GM19438 (cell line): Measurements from ENCODE around the gene CACNA2D1.

Experiments used
- ATAC-seq: cut with Tn5 transposase; IDR thresholded peaks from one replicate; pipeline ENCODE4 v1.9.1; 2021; ENCODE audit warnings: low read depth; ENCODE audit not compliant: unreplicated experiment

The CACNA2D1 gene

DNA sequence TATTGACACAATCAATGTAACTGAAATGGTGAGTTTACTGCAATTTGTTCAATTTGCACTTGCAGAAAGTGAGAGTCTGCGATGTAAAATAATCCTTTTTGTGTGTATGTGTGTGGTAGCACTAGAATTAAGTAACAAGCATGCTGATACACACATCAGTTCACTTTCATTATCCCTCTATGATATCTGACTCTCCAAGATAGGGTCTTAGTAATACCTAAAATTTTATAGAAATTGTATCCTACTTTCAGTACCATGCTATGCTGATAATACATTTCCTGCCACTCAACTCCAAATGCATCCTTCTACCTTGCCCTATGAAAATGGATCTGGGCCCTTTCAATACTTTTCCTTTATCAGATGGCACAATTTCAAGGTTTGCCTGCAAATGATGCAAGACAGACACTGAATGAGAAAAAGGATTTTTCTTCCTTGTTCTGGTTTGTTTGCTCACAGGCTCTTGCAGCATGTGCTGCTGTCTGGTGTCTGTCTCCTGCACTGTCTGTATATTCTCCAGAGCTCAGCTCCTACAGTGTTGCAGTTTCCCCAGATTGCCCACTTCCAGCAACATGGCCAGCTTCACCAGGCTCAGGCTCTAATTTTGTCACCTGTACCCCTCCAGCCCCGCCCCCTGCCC lies 375.8 kb downstream of the CACNA2D1 start:
- ATAC-seq, result no peak

DNA sequence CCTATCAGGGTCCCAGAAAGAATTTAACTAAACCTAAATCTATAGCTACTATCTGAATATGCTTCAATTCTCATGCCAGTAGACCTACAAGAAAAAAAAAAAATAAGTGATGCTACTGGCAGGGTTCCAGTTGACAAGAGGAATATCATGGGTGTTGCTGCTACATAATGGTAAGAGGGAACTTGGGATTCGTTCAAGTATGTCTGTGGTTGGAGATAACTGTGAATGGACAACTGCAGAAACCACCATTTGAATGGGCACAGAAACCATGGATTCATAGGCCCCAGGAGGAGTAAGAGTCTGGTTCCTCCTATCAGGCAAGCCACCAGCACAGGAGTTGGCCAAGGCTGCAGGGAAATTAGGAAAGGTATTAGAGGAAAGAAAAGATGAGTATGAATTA lies 386.1 kb downstream of the CACNA2D1 start:
- no peak for ATAC-seq

GRCh38 chr7:82056282-82056681 lies 387.3 kb downstream of the CACNA2D1 start:
- no peak for ATAC-seq

GRCh38 chr7:82054544-82054943 lies 389.0 kb downstream of the CACNA2D1 start:
- ATAC-seq, result no peak

- no peak for ATAC-seq
Measured at GRCh38 chr7:82053453-82054032, 390.0 kb downstream of the CACNA2D1 start.

- no peak for ATAC-seq
Measured at GRCh38 chr7:82051601-82052000, 392.0 kb downstream of the CACNA2D1 start.

GRCh38 chr7:82050792-82051191 lies 392.8 kb downstream of the CACNA2D1 start:
- ATAC-seq, result no peak

- no peak for ATAC-seq
Measured at GRCh38 chr7:82049891-82050533, 393.6 kb downstream of the CACNA2D1 start.

DNA sequence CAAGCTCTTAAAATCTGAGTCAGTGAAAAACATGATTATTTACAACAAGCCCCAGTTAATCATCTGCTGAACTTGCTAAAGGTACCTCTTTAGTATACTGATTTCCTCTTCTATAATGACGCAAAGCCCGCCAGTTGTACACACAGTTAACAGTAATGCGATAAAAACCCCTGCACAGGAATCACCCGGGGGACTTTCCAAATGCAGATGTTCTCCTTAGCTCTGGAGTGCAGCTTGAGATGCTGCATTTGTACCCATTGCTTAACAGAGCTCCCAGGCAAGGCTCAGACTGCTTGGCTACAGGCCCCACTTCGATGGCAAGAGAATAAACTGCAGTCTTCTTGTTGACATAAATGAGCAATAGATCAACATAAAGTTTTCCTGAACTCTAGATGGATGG lies 394.1 kb downstream of the CACNA2D1 start:
- ATAC-seq, result no peak

DNA sequence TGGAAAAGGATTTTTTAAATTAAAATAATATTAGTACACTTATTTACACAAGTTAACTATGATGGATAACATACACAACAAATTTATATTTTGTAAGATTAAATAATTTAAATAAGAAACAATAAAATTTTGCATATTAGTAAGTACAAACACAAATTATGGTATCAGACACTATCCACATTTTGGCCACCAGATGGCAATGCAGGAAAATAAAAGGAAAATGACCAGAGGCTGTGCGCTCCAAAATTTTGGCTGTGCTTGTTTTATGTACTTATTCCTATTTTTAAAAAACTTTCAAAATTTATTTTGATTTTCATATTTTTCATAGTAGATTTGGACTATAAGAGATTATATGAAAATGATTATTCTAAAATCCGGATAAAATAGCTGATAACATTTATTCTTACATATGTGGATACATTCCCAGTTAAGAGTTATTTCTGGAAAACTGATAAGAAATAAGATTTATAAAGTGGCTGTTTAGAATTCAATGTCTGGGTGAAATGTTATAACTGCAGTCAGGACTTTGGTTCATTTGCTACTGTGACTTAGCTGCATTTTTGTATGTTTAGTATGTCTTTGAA lies 399.0 kb downstream of the CACNA2D1 start:
- no peak for ATAC-seq

- ATAC-seq, result no peak
Measured at GRCh38 chr7:82039621-82040020, 404.0 kb downstream of the CACNA2D1 start.

DNA sequence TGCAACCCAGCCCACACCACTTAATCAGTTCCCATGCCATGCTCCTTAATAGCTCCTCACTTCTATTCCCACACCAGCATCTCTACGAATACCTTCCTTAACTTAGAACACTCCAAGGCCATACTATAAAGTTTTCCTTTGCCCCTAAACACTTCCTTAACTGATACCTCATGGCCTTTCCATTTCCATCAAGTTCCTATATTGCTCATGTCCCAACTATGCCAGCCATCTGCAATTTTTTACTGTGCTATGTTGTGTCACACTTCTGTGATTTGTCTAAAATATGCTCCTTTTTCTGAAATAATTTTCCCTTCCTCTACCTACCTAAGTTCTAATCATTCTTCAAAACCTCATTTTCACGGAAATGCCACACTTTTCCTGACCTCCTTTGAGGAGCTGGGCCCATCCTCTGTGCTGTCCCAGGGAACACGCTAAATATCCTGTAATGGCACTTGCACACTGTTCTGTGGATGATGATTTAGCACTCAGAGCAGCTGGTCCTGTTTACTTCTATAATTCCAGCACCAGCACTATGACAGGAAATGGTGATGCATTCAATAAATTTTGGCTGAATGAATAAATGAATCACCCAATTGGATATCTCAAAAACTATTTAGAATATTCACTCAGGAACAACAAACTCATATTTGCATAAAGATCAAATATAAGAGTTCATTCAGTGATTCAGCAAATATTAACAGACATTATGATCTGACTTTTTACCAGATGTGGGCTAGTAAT lies 407.3 kb downstream of the CACNA2D1 start:
- ATAC-seq, result no peak

- no peak for ATAC-seq
Measured at GRCh38 chr7:82035456-82035855, 408.1 kb downstream of the CACNA2D1 start.

DNA sequence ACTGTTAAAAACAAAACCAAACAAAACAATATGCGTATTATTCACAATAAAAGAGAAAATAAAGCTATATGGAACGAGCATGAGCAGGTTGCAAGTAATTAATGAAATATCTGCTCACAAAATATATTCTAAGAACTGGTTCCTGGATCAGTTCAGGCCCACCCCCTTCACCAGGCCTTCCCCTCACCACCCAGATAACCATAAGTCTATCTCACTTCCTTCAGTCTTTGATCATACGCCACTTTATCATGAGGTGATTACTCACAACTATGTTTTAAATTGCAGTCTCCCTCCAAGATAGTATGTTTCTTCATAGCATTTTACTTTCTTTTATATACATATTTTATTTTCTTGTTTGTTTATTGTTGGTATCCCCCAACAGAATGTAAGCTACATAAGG lies 410.7 kb downstream of the CACNA2D1 start:
- no peak for ATAC-seq

- no peak for ATAC-seq
Measured at GRCh38 chr7:82029236-82029913, 414.2 kb downstream of the CACNA2D1 start.

- ATAC-seq, result no peak
Measured at GRCh38 chr7:82028097-82028496, 415.5 kb downstream of the CACNA2D1 start.

GRCh38 chr7:82021713-82022112 lies 421.9 kb downstream of the CACNA2D1 start:
- no peak for ATAC-seq

DNA sequence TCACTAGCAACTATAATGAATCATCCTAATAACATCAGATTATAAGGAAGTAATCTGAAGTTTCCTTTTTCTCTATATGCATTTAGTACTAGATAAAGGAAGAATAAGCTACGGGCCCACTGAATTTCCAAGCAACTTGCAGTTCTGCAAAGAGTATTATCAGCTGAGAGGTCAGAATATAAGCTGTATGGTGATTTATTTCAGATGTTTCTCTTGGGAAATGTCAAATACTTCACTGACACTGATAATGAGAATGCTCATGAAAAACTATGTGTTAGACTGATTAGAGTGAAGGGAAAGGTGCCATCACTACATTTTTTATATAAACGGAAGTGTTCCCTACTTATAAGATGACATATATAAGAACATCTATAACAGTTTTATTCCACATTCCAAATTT lies 422.5 kb downstream of the CACNA2D1 start:
- ATAC-seq, result no peak

- no peak for ATAC-seq
Measured at GRCh38 chr7:82019551-82020475, 423.8 kb downstream of the CACNA2D1 start.
